DMS79 (cell line): ENCODE measurements around the gene THRB.

Experiments
- DNase-seq: peaks from one replicate; lab custom pipeline; 2025; lab: John Stamatoyannopoulos, UW

THRB gene

GRCh38 chr3:24225385-24225950, 269.2 kb downstream of the THRB start:
- no peak for DNase-seq

DNA sequence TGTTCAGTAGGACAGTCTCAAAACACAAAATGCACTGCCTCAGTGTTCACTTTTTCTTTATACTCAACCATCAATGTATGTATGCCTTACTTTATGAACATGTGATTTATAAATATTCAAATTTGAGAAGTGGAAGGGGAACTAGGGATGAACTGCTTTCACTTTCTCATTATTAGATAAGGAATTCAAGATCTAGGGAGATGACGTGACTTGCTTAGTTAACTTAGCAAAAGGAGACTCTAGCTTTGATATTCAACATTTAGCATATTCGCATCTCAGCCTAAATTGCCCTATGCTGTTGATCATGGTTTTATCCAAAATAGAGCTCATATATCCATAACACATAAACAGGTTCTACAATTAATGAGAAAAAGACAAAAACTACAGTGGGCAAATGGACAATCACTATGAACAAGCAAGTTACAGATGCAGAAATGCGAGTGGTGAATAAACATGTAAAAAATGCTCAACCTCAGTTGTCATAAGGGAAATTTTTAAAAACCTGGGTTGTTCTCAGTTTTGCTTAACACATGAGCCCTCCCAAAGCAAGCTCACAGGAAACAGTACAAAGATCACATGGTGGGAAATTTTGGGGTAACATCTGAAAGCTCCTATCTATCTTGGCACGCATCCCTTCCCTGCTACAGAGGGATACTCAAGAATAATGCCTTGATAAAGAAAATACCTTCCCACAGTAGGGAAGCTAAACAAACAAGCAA, 269.8 kb downstream of the THRB start:
- no peak for DNase-seq

GRCh38 chr3:24222165-24222805, 272.4 kb downstream of the THRB start:
- no peak for DNase-seq

GRCh38 chr3:24220859-24221657, 273.6 kb downstream of the THRB start:
- DNase-seq = no peak

- no peak for DNase-seq
Measured at GRCh38 chr3:24215502-24215901, 279.1 kb downstream of the THRB start.

GRCh38 chr3:24211381-24211780, 283.3 kb downstream of the THRB start:
- no peak for DNase-seq

GRCh38 chr3:24202071-24202470, 292.6 kb downstream of the THRB start:
- DNase-seq = no peak

- no peak for DNase-seq
Measured at GRCh38 chr3:24201301-24201700, 293.3 kb downstream of the THRB start.

- DNase-seq = no peak
Measured at GRCh38 chr3:24199775-24200247, 294.8 kb downstream of the THRB start.

- DNase-seq = no peak
Measured at GRCh38 chr3:24199300-24199699, 295.4 kb downstream of the THRB start.

DNA sequence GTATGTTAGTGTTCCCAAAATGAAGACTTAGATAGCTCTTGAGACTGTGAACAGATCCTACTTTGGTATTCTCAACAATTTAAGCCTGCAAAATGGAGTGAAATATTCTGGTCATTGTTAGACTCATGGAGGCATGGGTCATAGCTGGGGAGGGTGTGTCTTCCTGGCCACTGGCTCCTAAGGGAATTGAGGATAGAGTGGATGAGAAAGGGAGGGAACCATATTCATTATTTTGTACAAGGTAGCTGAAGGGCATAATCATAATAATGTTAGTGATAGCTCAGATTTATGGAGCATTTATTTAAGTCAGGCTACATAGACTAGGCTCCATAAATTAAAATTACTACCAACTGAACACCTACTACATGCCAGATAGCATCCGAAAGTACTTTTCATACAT, 295.9 kb downstream of the THRB start:
- DNase-seq = no peak

GRCh38 chr3:24197809-24198208, 296.8 kb downstream of the THRB start:
- DNase-seq = no peak

- DNase-seq = no peak
Measured at GRCh38 chr3:24196526-24196925, 298.1 kb downstream of the THRB start.

DNA sequence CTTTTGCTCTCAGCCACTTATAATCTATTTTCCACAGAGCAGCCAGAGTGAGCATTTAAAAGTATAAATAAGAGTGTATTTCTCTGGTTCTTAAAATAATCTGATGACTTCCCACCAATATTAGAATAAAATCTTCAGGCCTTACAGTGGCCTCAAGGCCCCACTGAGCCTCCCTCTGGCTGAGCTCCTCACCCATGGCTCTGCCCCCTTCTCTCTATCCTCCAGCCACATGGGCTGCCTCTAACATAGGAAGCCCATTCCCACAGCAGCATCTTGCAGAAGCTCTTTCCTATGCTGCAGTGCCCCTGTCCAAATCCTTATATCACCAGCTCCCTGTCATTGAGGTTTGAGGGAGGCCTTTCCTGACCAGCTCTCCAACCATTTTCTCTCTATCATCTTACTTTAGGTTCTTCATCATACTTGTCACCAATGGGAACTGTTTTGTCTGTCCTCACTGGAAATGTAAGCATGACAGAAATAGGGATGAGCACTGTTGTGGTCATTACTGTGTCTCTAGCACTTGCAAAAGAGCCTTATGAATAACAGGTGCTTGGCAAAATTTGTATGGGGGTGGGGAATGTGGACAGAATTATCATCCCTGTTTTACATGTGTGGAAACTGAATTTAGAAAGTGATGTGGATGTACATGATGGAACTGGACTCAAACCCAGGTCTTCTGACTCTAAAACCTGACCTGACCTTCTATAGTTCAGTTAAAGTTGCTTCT, 299.0 kb downstream of the THRB start:
- DNase-seq = no peak

DNA sequence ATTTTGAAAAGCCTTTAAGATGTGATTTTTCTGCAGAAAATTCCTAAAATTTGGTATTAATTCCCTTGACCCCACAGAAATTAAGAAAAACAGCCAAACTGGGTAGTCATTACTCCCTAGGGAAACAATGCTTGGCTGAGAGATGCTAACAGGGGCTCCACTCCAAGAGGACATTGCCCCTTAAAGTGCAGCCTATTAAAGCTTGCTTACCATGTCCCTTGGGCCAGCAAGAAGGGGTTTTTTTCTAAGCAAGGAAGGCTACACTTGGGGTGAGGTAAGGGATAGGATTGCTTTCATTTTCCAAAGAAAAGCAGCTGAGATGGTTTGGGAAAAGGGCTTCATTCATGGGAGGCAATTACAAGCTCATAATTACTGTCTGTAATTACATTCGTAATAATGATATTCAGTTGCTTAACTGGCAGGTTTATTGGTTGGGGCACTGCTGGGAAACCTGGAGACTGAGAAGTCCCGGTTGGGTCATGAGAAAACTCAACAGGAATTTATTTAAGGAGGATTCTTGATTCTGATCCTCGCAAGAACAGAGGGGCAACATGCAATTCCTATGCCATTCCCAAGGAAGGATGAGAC, 302.1 kb downstream of the THRB start:
- DNase-seq = no peak

GRCh38 chr3:24191801-24192403, 302.7 kb downstream of the THRB start:
- DNase-seq = no peak

DNA sequence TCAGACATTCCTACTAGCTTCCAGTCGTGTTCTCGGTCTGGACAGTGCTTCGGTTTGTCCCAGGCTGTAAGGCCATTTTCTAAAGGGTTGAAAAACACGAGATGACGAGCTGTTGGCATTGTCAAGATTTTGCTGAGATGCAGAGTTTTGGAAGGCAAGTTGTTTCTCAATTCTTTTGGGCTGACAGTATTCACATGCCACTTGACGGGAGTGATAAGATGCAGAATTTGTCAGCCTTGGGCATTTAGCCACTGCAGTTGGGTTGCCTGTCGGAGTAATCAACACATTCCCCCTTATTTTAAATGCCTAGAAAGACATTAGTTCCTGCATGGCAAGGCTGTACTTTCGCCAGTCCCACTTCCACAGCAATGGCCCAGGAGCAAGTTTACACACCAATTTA, 304.4 kb downstream of the THRB start:
- DNase-seq = no peak

- DNase-seq = no peak
Measured at GRCh38 chr3:24185738-24186384, 308.8 kb downstream of the THRB start.

- DNase-seq = no peak
Measured at GRCh38 chr3:24184528-24185176, 310.0 kb downstream of the THRB start.

- no peak for DNase-seq
Measured at GRCh38 chr3:24182756-24183155, 311.9 kb downstream of the THRB start.
